Lower leg skin (tissue), 3 donors: ENCODE data around the gene SH2D7.

Experiments
- CTCF ChIP-seq, 3 donors: fragments of 450-650 bp; IDR thresholded peaks; one replicate each; pipeline ENCODE4 v1.5.1; 2016; ENCODE audit warnings: antibody characterized with exemption in 3 of 3, mild to moderate bottlenecking in 3 of 3, moderate library complexity in 2 of 3
- POLR2A ChIP-seq, 2 donors: fragments of 450-650 bp; IDR thresholded peaks; one replicate each; pipeline ENCODE4 v1.6.1; 2016 to 2017; ENCODE audit warnings: antibody characterized with exemption in 2 of 2, mild to moderate bottlenecking in 1 of 2, moderate library complexity in 1 of 2

GRCh38 chr15:78047761-78048627 lies 44.4 kb upstream of the SH2D7 start:
- no peak for TF ChIP-seq CTCF (IDR thresholded peaks at IDR 0.05)
- no peak for TF ChIP-seq POLR2A (IDR thresholded peaks at IDR 0.05)
